Hepatocyte (in vitro differentiated cells): ENCODE data around the gene PREX1. TPM values are rescaled to one million over a fixed set of nuclear protein-coding genes. Genes with fewer than 3 reads are reported as not detected.

Experiments used
- DNase-seq: peaks from one replicate; pipeline ENCODE4 v3.0.0-alpha.2; 2016; ENCODE audit warnings: low spot score
- H2AFZ ChIP-seq: fragments of 200-600 bp; sonication (generic); 2 replicates; pipeline ENCODE4 v1.6.0; 2016; ENCODE audit warnings: antibody characterized with exemption, mild to moderate bottlenecking
- H3K27ac ChIP-seq: fragments of 200-600 bp; sonication (generic); 2 replicates; pipeline ENCODE4 v1.5.1; 2016; ENCODE audit warnings: mild to moderate bottlenecking
- H3K27me3 ChIP-seq: fragments of 200-600 bp; sonication (generic); 2 replicates; pipeline ENCODE4 v1.6.1; 2016
- H3K36me3 ChIP-seq: fragments of 200-600 bp; sonication (generic); replicated peaks from 2 replicates; pipeline ENCODE4 v1.5.1; 2016; ENCODE audit warnings: low read depth; ENCODE audit not compliant: insufficient read depth
- H3K4me1 ChIP-seq: fragments of 200-600 bp; sonication (generic); 2 replicates; pipeline ENCODE4 v1.5.1; 2016; ENCODE audit warnings: mild to moderate bottlenecking, moderate library complexity; ENCODE audit not compliant: insufficient read depth
- H3K4me2 ChIP-seq: fragments of 200-600 bp; sonication (generic); 2 replicates; pipeline ENCODE4 v1.6.0; 2016
- H3K4me3 ChIP-seq: fragments of 200-600 bp; sonication (generic); 2 replicates; pipeline ENCODE4 v1.5.1; 2016; ENCODE audit warnings: mild to moderate bottlenecking
- H3K79me2 ChIP-seq: fragments of 200-600 bp; sonication (generic); 2 replicates; pipeline ENCODE4 v1.6.0; 2017; ENCODE audit warnings: mild to moderate bottlenecking
- H3K9me2 ChIP-seq: fragments of 200-600 bp; sonication (generic); replicated peaks from 2 replicates; pipeline ENCODE4 v1.6.0; 2017; ENCODE audit warnings: mild to moderate bottlenecking; ENCODE audit not compliant: insufficient read depth
- H3K9me3 ChIP-seq: fragments of 200-600 bp; sonication (generic); 2 replicates; pipeline ENCODE4 v1.5.1; 2016; ENCODE audit warnings: low read depth, mild to moderate bottlenecking
- H4K20me1 ChIP-seq: fragments of 200-600 bp; sonication (generic); 2 replicates; pipeline ENCODE4 v1.6.0; 2016; ENCODE audit warnings: mild to moderate bottlenecking; ENCODE audit not compliant: insufficient read depth, poor library complexity, severe bottlenecking
- CTCF ChIP-seq: fragments of 200-600 bp; sonication (generic); IDR thresholded peaks from 2 replicates; pipeline ENCODE4 v1.5.1; 2016; ENCODE audit warnings: antibody characterized with exemption, mild to moderate bottlenecking; ENCODE audit not compliant: poor library complexity
- EZH2 ChIP-seq: fragments of 200-600 bp; sonication (generic); IDR thresholded peaks from 2 replicates; pipeline ENCODE4 v1.6.1; 2016; ENCODE audit warnings: antibody characterized with exemption, mild to moderate bottlenecking, borderline replicate concordance
- EZH2phosphoT487 ChIP-seq: fragments of 200-600 bp; sonication (generic); IDR thresholded peaks from one replicate; pipeline ENCODE4 v1.6.1; 2018; ENCODE audit warnings: antibody characterized with exemption, mild to moderate bottlenecking, low read depth, moderate library complexity; ENCODE audit not compliant: unreplicated experiment, severe bottlenecking
- WGBS: methylation state at CpG from one replicate; pipeline ENCODE4 v1.1.6; 2016; ENCODE audit warnings: low lambda C conversion rate; ENCODE audit errors: missing lambda C conversion rate; 5-methylcytosine and 5-hydroxymethylcytosine counted together
- polyA plus RNA-seq: library from polyadenylated mRNA; unstranded; fragments of >200 nt; fragmentation: Nextera tagmentation; extraction: Ambion mirVana; gene quantifications from 2 replicates; pipeline ENCODE4 v1.2.1, GENCODE V29; 2016
- total RNA-seq: library from RNA; depleted of rRNA; stranded (reverse); fragments of >200 nt; gene quantifications from 2 replicates; pipeline ENCODE4 v1.2.3, GENCODE V29; 2014

Gene PREX1
- total and polyA plus RNA-seq, 2 experiments from 2014 or later = 1.8 to 2.9 TPM

GRCh38 chr20:48791014-48791413 lies 36.8 kb downstream of the PREX1 start:
- no peak for TF ChIP-seq EZH2
- no peak for TF ChIP-seq EZH2phosphoT487
- TF ChIP-seq CTCF = peak; percentile 7
- no peak for DNase-seq
- no peaks in the 10 kb centered on the region for H3K27me3 ChIP-seq
- H3K4me2 ChIP-seq = no peak overlapping the region
- peaks cover 5% of the 10 kb centered on the region for H3K4me1 ChIP-seq
- no peak overlapping the region for H3K27ac ChIP-seq
- no peak overlapping the region for H2AFZ ChIP-seq
- H3K9me3 ChIP-seq = no peaks in the 10 kb centered on the region
- H3K36me3 ChIP-seq = no peaks in the 10 kb centered on the region
- 77% methylated on average over 11 of the region's 11 CpGs for WGBS
- H4K20me1 ChIP-seq = no peaks in the 10 kb centered on the region
- H3K4me3 ChIP-seq = no peak overlapping the region
- H3K9me2 ChIP-seq = no peaks in the 10 kb centered on the region
- no peaks in the 10 kb centered on the region for H3K79me2 ChIP-seq

GRCh38 chr20:48790473-48791003 lies 37.3 kb downstream of the PREX1 start:
- Histone ChIP-seq H3K27ac (no peak overlapping the region), H3K9me2 (no peaks in the 10 kb centered on the region), H3K4me1 (peaks cover 5% of the 10 kb centered on the region), H3K79me2 (no peaks in the 10 kb centered on the region), H4K20me1 (no peaks in the 10 kb centered on the region), H3K27me3 (no peaks in the 10 kb centered on the region), H3K4me3 (no peak overlapping the region), H3K4me2 (no peak overlapping the region), H3K9me3 (no peaks in the 10 kb centered on the region), H3K36me3 (no peaks in the 10 kb centered on the region), H2AFZ (no peak overlapping the region)
- no peak for TF ChIP-seq CTCF
- TF ChIP-seq EZH2 = no peak
- TF ChIP-seq EZH2phosphoT487 = no peak
- 78% methylated on average over 5 of the region's 5 CpGs for WGBS
- no peak for DNase-seq

- TF ChIP-seq EZH2phosphoT487 = no peak
- TF ChIP-seq EZH2 = no peak
- TF ChIP-seq CTCF = no peak
- Histone ChIP-seq H3K79me2 (no peaks in the 10 kb centered on the region), H3K4me1 (peaks cover 5% of the 10 kb centered on the region), H3K9me2 (no peaks in the 10 kb centered on the region), H4K20me1 (no peaks in the 10 kb centered on the region), H3K36me3 (no peaks in the 10 kb centered on the region), H3K27ac (no peak overlapping the region), H3K27me3 (no peaks in the 10 kb centered on the region), H3K4me2 (no peak overlapping the region), H3K9me3 (no peaks in the 10 kb centered on the region), H3K4me3 (no peak overlapping the region), H2AFZ (no peak overlapping the region)
- DNase-seq = no peak
- WGBS = 87% methylated on average over 9 of the region's 9 CpGs
These were observed 37.9 kb downstream of the PREX1 start for GRCh38 chr20:48789781-48790472.
